ENCODE results near the gene WDR19. TPM values are rescaled to one million over a fixed set of nuclear protein-coding genes. Genes with fewer than 3 reads are reported as not detected.

The WDR19 gene
- total RNA-seq, 1 experiment from 2014 or later = 33.2 TPM

GRCh38 chr4:39285111-39285795 lies 102.9 kb downstream of the WDR19 start:
- ChIA-PET POLR2A (ENCODE audit: unreplicated experiment) (interaction anchor here (0.7 kb wide), 1 partner anchor 38 kb away, joined by 7 read pairs; no protein-coding TSS in a partner anchor), CTCF (no interaction called here)
- no peaks in the 10 kb centered on the region for H3F3A ChIP-seq (ENCODE audit: insufficient read depth, low read depth)
- H3K36me3 ChIP-seq (ENCODE audit: low read depth) = peaks cover 12% of the 10 kb centered on the region
- no peak for TF ChIP-seq EZH2 (IDR thresholded peaks at IDR 0.05; ENCODE audit: low read depth)
- no peak for TF ChIP-seq CTCF (conservative IDR thresholded peaks at IDR 0.05)
- H3K9me3 ChIP-seq (ENCODE audit: insufficient read depth, low read depth) = no peaks in the 10 kb centered on the region
- no peak overlapping the region for H3K4me2 ChIP-seq
- H2AFZ ChIP-seq = no peak overlapping the region
- H4K20me1 ChIP-seq (ENCODE audit: insufficient read depth) = no peaks in the 10 kb centered on the region
- H3K9me2 ChIP-seq (ENCODE audit: insufficient read depth) = 0 out of 2 replicates have a peak, but pooled peaks cover 4% of the 10 kb centered on the region
- intact Hi-C loops (cut with micrococcal nuclease; ENCODE audit: unreplicated experiment) = no loop called here
- H3K4me1 ChIP-seq (replicated peaks; ENCODE audit: insufficient read depth) = no peaks in the 10 kb centered on the region
- no peak overlapping the region for H3K27ac ChIP-seq
- H3K27me3 ChIP-seq (ENCODE audit: insufficient read depth, low read depth) = no peaks in the 10 kb centered on the region
- H3K4me3 ChIP-seq = no peak overlapping the region
- BruUV-seq (replicated peaks) = no TSS peak
- DNase-seq = no peak
- no peaks in the 10 kb centered on the region for H3K79me2 ChIP-seq (ENCODE audit: low read depth)

GRCh38 chr4:39285853-39286252 lies 103.5 kb downstream of the WDR19 start:
- Histone ChIP-seq H3K4me3 (no peak overlapping the region), H3K27ac (no peak overlapping the region), H3K36me3 (ENCODE audit: low read depth) (peaks cover 12% of the 10 kb centered on the region), H3K4me1 (replicated peaks; ENCODE audit: insufficient read depth) (no peaks in the 10 kb centered on the region), H4K20me1 (ENCODE audit: insufficient read depth) (no peaks in the 10 kb centered on the region), H3F3A (ENCODE audit: insufficient read depth, low read depth) (no peaks in the 10 kb centered on the region), H3K79me2 (ENCODE audit: low read depth) (no peaks in the 10 kb centered on the region), H3K9me2 (ENCODE audit: insufficient read depth) (0 out of 2 replicates have a peak, but pooled peaks cover 4% of the 10 kb centered on the region), H3K9me3 (ENCODE audit: insufficient read depth, low read depth) (no peaks in the 10 kb centered on the region), H3K4me2 (no peak overlapping the region), H2AFZ (no peak overlapping the region), H3K27me3 (ENCODE audit: insufficient read depth, low read depth) (no peaks in the 10 kb centered on the region)
- CTCF ChIA-PET = no interaction called here
- intact Hi-C loops (cut with micrococcal nuclease; ENCODE audit: unreplicated experiment) = no loop called here
- TF ChIP-seq EZH2 (IDR thresholded peaks at IDR 0.05; ENCODE audit: low read depth) (no peak), CTCF (conservative IDR thresholded peaks at IDR 0.05) (no peak)
- DNase-seq = no peak
- POLR2A ChIA-PET (ENCODE audit: unreplicated experiment) = interaction anchor here (0.7 kb wide), 1 partner anchor 38 kb away, joined by 7 read pairs; no protein-coding TSS in a partner anchor
- no TSS peak for BruUV-seq (replicated peaks)

GRCh38 chr4:39286263-39286662 lies 103.9 kb downstream of the WDR19 start:
- no peaks in the 10 kb centered on the region for H3K4me1 ChIP-seq (replicated peaks; ENCODE audit: insufficient read depth)
- no TSS peak for BruUV-seq (replicated peaks)
- no peak overlapping the region for H3K27ac ChIP-seq
- H3F3A ChIP-seq (ENCODE audit: insufficient read depth, low read depth) = no peaks in the 10 kb centered on the region
- no peak overlapping the region for H3K4me3 ChIP-seq
- H2AFZ ChIP-seq = no peak overlapping the region
- H3K4me2 ChIP-seq = no peak overlapping the region
- H3K9me3 ChIP-seq (ENCODE audit: insufficient read depth, low read depth) = no peaks in the 10 kb centered on the region
- intact Hi-C loops (cut with micrococcal nuclease; ENCODE audit: unreplicated experiment) = no loop called here
- peaks cover 13% of the 10 kb centered on the region for H3K36me3 ChIP-seq (ENCODE audit: low read depth)
- H4K20me1 ChIP-seq (ENCODE audit: insufficient read depth) = no peaks in the 10 kb centered on the region
- CTCF ChIA-PET = no interaction called here
- H3K27me3 ChIP-seq (ENCODE audit: insufficient read depth, low read depth) = no peaks in the 10 kb centered on the region
- no peak for DNase-seq
- POLR2A ChIA-PET (ENCODE audit: unreplicated experiment) = interaction anchor here (0.7 kb wide), 1 partner anchor 37 kb away, joined by 7 read pairs; no protein-coding TSS in a partner anchor
- 0 out of 2 replicates have a peak, but pooled peaks cover 4% of the 10 kb centered on the region for H3K9me2 ChIP-seq (ENCODE audit: insufficient read depth)
- TF ChIP-seq EZH2 (IDR thresholded peaks at IDR 0.05; ENCODE audit: low read depth) = no peak
- TF ChIP-seq CTCF (conservative IDR thresholded peaks at IDR 0.05) = no peak
- H3K79me2 ChIP-seq (ENCODE audit: low read depth) = no peaks in the 10 kb centered on the region

Data from PC-9 (cell line).